HepG2 (cell line): ENCODE data around the gene NKX2-2. TPM values are rescaled to one million over a fixed set of nuclear protein-coding genes. Genes with fewer than 3 reads are reported as not detected.

Experiments used
- BHLHE40 ChIP-seq: IDR thresholded peaks from 2 replicates; pipeline ENCODE4 v1.6.1; 2011; ENCODE audit warnings: low read length, improper control_type of control experiment
- ELF3 ChIP-seq: IDR thresholded peaks from 2 replicates; pipeline ENCODE4 v1.6.1; 2016; ENCODE audit warnings: missing genetic modification reagents, missing compliant biosample characterization
- FOXA1 ChIP-seq, 2 experiments: fragments of 450-650 bp in 1 of 2; sonication (generic) in 1 of 2; formaldehyde crosslinking in 1 of 2; IDR thresholded peaks; 2 replicates each; pipeline versions ENCODE4 v1.4.0 to v1.6.1; 2016 to 2020; ENCODE audit warnings: missing genetic modification reagents in 1 of 2
- FOXO4 ChIP-seq: sonication (generic); formaldehyde crosslinking; conservative IDR thresholded peaks from 2 replicates; pipeline ENCODE4 v1.8.1; 2023; ENCODE audit warnings: missing genetic modification reagents
- KDM3A ChIP-seq: IDR thresholded peaks from 2 replicates; pipeline ENCODE4 v1.6.1; 2018; ENCODE audit warnings: low read depth, missing compliant biosample characterization
- MAFG ChIP-seq: sonication (generic); formaldehyde crosslinking; IDR thresholded peaks from 2 replicates; pipeline ENCODE4 v1.5.1; 2020; ENCODE audit warnings: mild to moderate bottlenecking, missing genetic modification reagents
- MBNL3 ChIP-seq: fragments of 250-450 bp; sonication (Bioruptor Pico); conservative IDR thresholded peaks from 2 replicates; pipeline ENCODE4 v1.8.0; 2022; ENCODE audit warnings: mild to moderate bottlenecking, inconsistent platforms
- RAD21 ChIP-seq: fragments of 450-650 bp; formaldehyde crosslinking; IDR thresholded peaks from 2 replicates; pipeline ENCODE4 v1.5.0; 2020; ENCODE audit warnings: mild to moderate bottlenecking
- RXRB ChIP-seq: IDR thresholded peaks from 2 replicates; pipeline ENCODE4 v1.6.1; 2016; ENCODE audit warnings: borderline replicate concordance, missing genetic modification reagents, missing compliant biosample characterization
- THAP11 ChIP-seq: IDR thresholded peaks from 2 replicates; pipeline ENCODE4 v1.6.1; 2016; ENCODE audit warnings: missing biosample characterization, missing genetic modification reagents
- ZMYM4 ChIP-seq: sonication (generic); formaldehyde crosslinking; IDR thresholded peaks from 2 replicates; pipeline ENCODE4 v1.8.1; 2023; ENCODE audit warnings: mild to moderate bottlenecking, missing genetic modification reagents
- ZNF331 ChIP-seq: sonication (generic); formaldehyde crosslinking; IDR thresholded peaks from 2 replicates; pipeline ENCODE4 v1.4.0; 2020; ENCODE audit warnings: missing genetic modification reagents
- polyA plus RNA-seq, 8 experiments: library from polyadenylated mRNA; depleted of rRNA in 3 of 8; stranded (reverse) in 7 of 8; unstranded in 1 of 8; fragments of >200 nt; fragmentation: Illumina TruSeq in 4 of 8; extraction: Trizol in 4 of 8; gene quantifications; 2 replicates each; pipeline versions ENCODE4 v1.2.1 to v1.2.3, GENCODE V29; 2011 to 2016; ENCODE audit warnings: low read depth in 4 of 8, missing spikeins in 1 of 8, mixed read lengths in 1 of 8; ENCODE audit not compliant: insufficient read depth in 1 of 8
- total RNA-seq, 5 experiments: library from RNA; depleted of rRNA; stranded (reverse); fragments of >200 nt; fragmentation: Illumina TruSeq; extraction: Trizol; gene quantifications; 2 replicates each; pipeline ENCODE4 v1.2.3, GENCODE V29; 2016; ENCODE audit warnings: low read depth in 1 of 5
- TF ChIP-seq, protein P1 (sequence below): IDR thresholded peaks from 2 replicates; pipeline ENCODE4 v1.6.1; 2016

Gene NKX2-2
- total and polyA plus RNA-seq, 2 of the 13 experiments (the other 11 are each of a cell fraction or from before 2014, with no cell fraction given) = not detected

DNA sequence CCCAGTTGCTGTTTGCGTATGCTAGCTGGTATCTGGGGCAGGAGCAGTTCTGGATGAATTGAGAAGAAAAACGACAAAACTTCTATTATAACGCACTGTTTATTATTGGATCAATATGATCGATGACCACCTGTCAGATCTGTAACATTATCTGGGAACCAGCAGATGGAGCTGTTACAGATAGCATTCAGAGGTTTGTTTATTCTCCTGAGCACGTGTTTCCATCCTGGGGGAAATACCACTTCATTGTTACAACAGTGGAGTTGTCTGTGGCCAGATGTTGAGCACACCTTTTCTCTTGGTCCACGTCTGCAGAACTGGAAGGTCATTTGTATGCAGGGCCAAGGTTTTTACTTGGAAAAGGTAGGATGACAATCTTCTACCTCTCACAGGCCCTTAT is 16.0 kb upstream of the NKX2-2 start (continued):
- no peak for TF ChIP-seq FOXO4
- TF ChIP-seq MAFG (CRISPR knock-in tag) = no peak
- peak; percentile 59; the same call in 1 of the 2 replicates for TF ChIP-seq ZMYM4 (CRISPR knock-in tag)
- TF ChIP-seq KDM3A (CRISPR knock-in tag) = 0 out of 2 replicates have a peak, but pooled peaks have one; percentile 35
- TF ChIP-seq BHLHE40 = peak; percentile 90
- TF ChIP-seq FOXA1 (IDR thresholded peaks at IDR 0.05) = no peak
- peak; percentile 67 for TF ChIP-seq FOXA1 (CRISPR knock-in tag; IDR thresholded peaks at IDR 0.05)
- peak; percentile 38; the same call in 1 of the 2 replicates for TF ChIP-seq RXRB (CRISPR knock-in tag)
- TF ChIP-seq ELF3 (CRISPR knock-in tag) = peak; percentile 54; the same call in 1 of the 2 replicates
- peak; percentile 50; the same call in 1 of the 2 replicates for TF ChIP-seq THAP11
- 0 out of 2 replicates have a peak, but pooled peaks have one; percentile 82 for TF ChIP-seq MBNL3 (CRISPR knock-in tag)
- 0 out of 2 replicates have a peak, but pooled peaks have one; percentile 24 for TF ChIP-seq RAD21 (CRISPR knock-in tag)
- TF ChIP-seq, protein P1, sequence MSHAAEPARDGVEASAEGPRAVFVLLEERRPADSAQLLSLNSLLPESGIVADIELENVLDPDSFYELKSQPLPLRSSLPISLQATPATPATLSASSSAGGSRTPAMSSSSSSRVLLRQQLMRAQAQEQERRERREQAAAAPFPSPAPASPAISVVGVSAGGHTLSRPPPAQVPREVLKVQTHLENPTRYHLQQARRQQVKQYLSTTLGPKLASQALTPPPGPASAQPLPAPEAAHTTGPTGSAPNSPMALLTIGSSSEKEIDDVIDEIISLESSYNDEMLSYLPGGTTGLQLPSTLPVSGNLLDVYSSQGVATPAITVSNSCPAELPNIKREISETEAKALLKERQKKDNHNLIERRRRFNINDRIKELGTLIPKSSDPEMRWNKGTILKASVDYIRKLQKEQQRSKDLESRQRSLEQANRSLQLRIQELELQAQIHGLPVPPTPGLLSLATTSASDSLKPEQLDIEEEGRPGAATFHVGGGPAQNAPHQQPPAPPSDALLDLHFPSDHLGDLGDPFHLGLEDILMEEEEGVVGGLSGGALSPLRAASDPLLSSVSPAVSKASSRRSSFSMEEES = peak; percentile 88
- 0 out of 2 replicates have a peak, but pooled peaks have one; percentile 28 for TF ChIP-seq ZNF331 (CRISPR knock-in tag)
